T-helper 2 cell treated with Interferon-gamma antibody and Interleukin-4, amounts not matched to agents 5 μg/mL and 100 μg/mL, for 36 hours (primary cell): Measurements from ENCODE around the gene TOR1A.
"Not testable (repeated sequence)": the region's sequence is repeated elsewhere in the genome, so short reads cannot be mapped to it uniquely, and the experiment has no call there.

Experiments
- DNase-seq: peaks from one replicate; pipeline ENCODE4 v3.0.0; 2021; ENCODE audit warnings: low spot score
- H3K27ac Mint-ChIP-seq: one replicate; pipeline ENCODE4 v1.8.0; 2021; ENCODE audit warnings: mild to moderate bottlenecking, mixed read lengths
- H3K27me3 Mint-ChIP-seq: one replicate; pipeline ENCODE4 v1.8.0; 2021; ENCODE audit warnings: low read depth, mixed read lengths
- H3K36me3 Mint-ChIP-seq: one replicate; pipeline ENCODE4 v1.8.0; 2021; ENCODE audit warnings: low read depth, mixed read lengths
- H3K4me1 Mint-ChIP-seq: one replicate; pipeline ENCODE4 v1.8.0; 2021; ENCODE audit warnings: low read depth, mixed read lengths
- H3K4me3 Mint-ChIP-seq: one replicate; pipeline ENCODE4 v1.8.0; 2022; ENCODE audit warnings: mild to moderate bottlenecking, moderate library complexity, mixed read lengths
- H3K9me3 Mint-ChIP-seq: one replicate; pipeline ENCODE4 v1.8.0; 2021; ENCODE audit warnings: mixed read lengths

TOR1A gene

GRCh38 chr9:129776096-129776495, 47.8 kb downstream of the TOR1A start:
- not testable (repeated sequence) for H3K9me3 Mint-ChIP-seq, H3K36me3 Mint-ChIP-seq, H3K27ac Mint-ChIP-seq, DNase-seq, H3K4me3 Mint-ChIP-seq, H3K27me3 Mint-ChIP-seq
- H3K4me1 Mint-ChIP-seq, result peaks cover 10% of the 10 kb centered on the region

GRCh38 chr9:129775448-129775798, 48.5 kb downstream of the TOR1A start:
- H3K4me3 Mint-ChIP-seq, result no peak overlapping the region
- H3K36me3 Mint-ChIP-seq, result no peaks in the 10 kb centered on the region
- no peaks in the 10 kb centered on the region for H3K9me3 Mint-ChIP-seq
- H3K27ac Mint-ChIP-seq, result no peak overlapping the region
- H3K4me1 Mint-ChIP-seq, result peaks cover 10% of the 10 kb centered on the region
- peaks cover 6% of the 10 kb centered on the region for H3K27me3 Mint-ChIP-seq
- no peak for DNase-seq

GRCh38 chr9:129774791-129775447, 49.0 kb downstream of the TOR1A start:
- Mint-ChIP-seq H3K27ac (no peak overlapping the region), H3K9me3 (no peaks in the 10 kb centered on the region), H3K36me3 (no peaks in the 10 kb centered on the region), H3K4me3 (no peak overlapping the region), H3K27me3 (peaks cover 4% of the 10 kb centered on the region), H3K4me1 (peaks cover 10% of the 10 kb centered on the region)
- no peak for DNase-seq

- Mint-ChIP-seq H3K4me1 (peaks cover 10% of the 10 kb centered on the region), H3K9me3 (no peaks in the 10 kb centered on the region), H3K27me3 (no peaks in the 10 kb centered on the region), H3K27ac (no peak overlapping the region), H3K4me3 (no peak overlapping the region), H3K36me3 (no peaks in the 10 kb centered on the region)
- DNase-seq, result no peak
Observed at GRCh38 chr9:129773262-129774048, 50.5 kb downstream of the TOR1A start.

- Mint-ChIP-seq H3K4me3 (no peak overlapping the region), H3K4me1 (peaks cover 2% of the 10 kb centered on the region), H3K27me3 (no peaks in the 10 kb centered on the region), H3K36me3 (no peaks in the 10 kb centered on the region), H3K27ac (no peak overlapping the region), H3K9me3 (no peaks in the 10 kb centered on the region)
- DNase-seq, result no peak
Observed at GRCh38 chr9:129770741-129771140, 53.2 kb downstream of the TOR1A start.

DNA sequence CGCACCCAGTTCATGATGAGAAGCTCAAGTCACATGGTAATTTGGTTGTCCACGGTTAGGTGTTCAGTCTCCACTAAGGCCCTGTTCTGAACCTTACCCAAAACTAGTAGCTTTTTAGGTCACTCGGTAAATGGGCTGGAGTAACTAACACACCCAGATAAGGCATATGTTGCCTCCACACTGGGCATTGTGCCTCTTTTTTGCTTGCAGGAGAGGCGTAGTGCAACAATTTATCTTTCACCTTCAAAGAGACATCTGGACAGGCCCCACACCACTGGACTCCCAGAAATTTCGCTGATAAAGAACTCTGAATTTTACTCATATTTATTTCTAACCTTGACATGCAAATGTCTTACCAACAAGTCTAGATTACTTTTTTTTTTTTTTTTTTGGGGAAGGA, 54.3 kb downstream of the TOR1A start:
- H3K27me3 Mint-ChIP-seq, result no peaks in the 10 kb centered on the region
- no peak overlapping the region for H3K27ac Mint-ChIP-seq
- H3K4me3 Mint-ChIP-seq, result no peak overlapping the region
- peaks cover 2% of the 10 kb centered on the region for H3K4me1 Mint-ChIP-seq
- H3K36me3 Mint-ChIP-seq, result no peaks in the 10 kb centered on the region
- no peaks in the 10 kb centered on the region for H3K9me3 Mint-ChIP-seq
- DNase-seq, result no peak

GRCh38 chr9:129768486-129768885, 55.5 kb downstream of the TOR1A start:
- Mint-ChIP-seq H3K27ac (no peak overlapping the region), H3K9me3 (no peaks in the 10 kb centered on the region), H3K27me3 (no peaks in the 10 kb centered on the region), H3K4me3 (no peak overlapping the region), H3K36me3 (no peaks in the 10 kb centered on the region), H3K4me1 (peaks cover 2% of the 10 kb centered on the region)
- no peak for DNase-seq

GRCh38 chr9:129765764-129766317, 58.1 kb downstream of the TOR1A start:
- no peaks in the 10 kb centered on the region for H3K27me3 Mint-ChIP-seq
- H3K9me3 Mint-ChIP-seq, result no peaks in the 10 kb centered on the region
- H3K36me3 Mint-ChIP-seq, result no peaks in the 10 kb centered on the region
- no peak overlapping the region for H3K27ac Mint-ChIP-seq
- H3K4me3 Mint-ChIP-seq, result no peak overlapping the region
- no peak for DNase-seq
- H3K4me1 Mint-ChIP-seq, result peaks cover 2% of the 10 kb centered on the region

DNA sequence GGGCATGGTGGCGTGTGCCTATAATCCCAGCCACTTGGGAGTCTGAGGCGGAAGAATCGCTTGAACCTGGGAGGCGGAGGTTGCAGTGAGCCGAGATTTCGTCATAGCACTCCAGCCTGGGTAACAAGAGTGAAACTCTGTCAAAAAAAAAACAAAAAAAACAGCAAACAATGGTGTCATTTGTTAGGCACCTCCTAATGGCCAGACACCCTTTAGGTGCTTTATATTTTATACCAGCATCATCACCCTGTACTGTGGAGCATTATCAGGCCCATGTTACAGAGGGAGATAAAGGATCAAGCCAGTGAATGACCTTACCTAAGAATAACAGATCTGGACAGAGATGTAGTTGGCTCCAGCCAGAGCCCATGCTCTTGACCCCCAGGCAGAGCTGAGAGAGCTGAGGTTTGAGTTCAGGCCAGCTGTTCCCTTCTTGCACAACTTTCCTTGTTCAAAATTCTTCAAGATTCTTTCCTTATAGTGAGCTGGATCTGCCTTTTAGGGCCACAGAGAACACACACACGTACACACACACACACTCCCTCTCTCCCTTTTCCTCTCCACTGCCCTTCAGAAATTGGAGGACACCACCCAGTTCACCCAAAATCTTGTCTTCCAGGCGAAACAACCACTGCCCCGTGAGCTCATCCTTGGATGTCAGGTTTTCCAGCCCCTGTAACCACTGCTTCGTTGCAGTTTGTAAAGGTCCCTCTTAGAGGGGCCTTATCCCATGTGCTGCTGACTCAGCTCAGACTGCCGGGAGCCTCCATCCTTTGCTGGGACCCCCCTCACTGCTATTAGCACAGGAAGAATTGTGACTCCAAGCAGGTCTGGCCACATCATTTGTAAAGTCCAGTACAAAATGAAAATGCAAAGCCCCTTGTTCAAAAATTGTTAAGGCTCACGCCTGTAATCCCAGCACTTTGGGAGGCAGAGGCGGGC, 60.7 kb downstream of the TOR1A start:
- no peak overlapping the region for H3K27ac Mint-ChIP-seq
- DNase-seq, result no peak

More for the DNA sequence above, 60.7 kb downstream of the TOR1A start:
- no peak overlapping the region for H3K4me3 Mint-ChIP-seq
- no peaks in the 10 kb centered on the region for H3K36me3 Mint-ChIP-seq
- H3K9me3 Mint-ChIP-seq, result no peaks in the 10 kb centered on the region
- H3K4me1 Mint-ChIP-seq, result peaks cover 2% of the 10 kb centered on the region
- H3K27me3 Mint-ChIP-seq, result peaks cover 2% of the 10 kb centered on the region
